KOPT-K1 (cell line): ENCODE results near the gene GOLGB1.
"Not testable (repeated sequence)": the region's sequence is repeated elsewhere in the genome, so short reads cannot be mapped to it uniquely, and the experiment has no call there.

ENCODE experiments used
- H3K27ac ChIP-seq: fragments of 200-600 bp; sonication (generic); 2 replicates; pipeline ENCODE4 v1.5.1; 2016; ENCODE audit warnings: antibody characterized with exemption, mild to moderate bottlenecking, low read depth, low read length; ENCODE audit not compliant: poor library complexity, severe bottlenecking
- H3K36me3 ChIP-seq: fragments of 200-600 bp; sonication (generic); 2 replicates; pipeline ENCODE4 v1.5.1; 2017; ENCODE audit warnings: antibody characterized with exemption, mild to moderate bottlenecking, low read length, moderate library complexity; ENCODE audit not compliant: insufficient read depth
- H3K9me3 ChIP-seq: fragments of 200-600 bp; sonication (generic); 2 replicates; pipeline ENCODE4 v1.5.1; 2017; ENCODE audit warnings: antibody characterized with exemption, low read length, mild to moderate bottlenecking; ENCODE audit not compliant: insufficient read depth, poor library complexity, severe bottlenecking

The GOLGB1 gene

DNA sequence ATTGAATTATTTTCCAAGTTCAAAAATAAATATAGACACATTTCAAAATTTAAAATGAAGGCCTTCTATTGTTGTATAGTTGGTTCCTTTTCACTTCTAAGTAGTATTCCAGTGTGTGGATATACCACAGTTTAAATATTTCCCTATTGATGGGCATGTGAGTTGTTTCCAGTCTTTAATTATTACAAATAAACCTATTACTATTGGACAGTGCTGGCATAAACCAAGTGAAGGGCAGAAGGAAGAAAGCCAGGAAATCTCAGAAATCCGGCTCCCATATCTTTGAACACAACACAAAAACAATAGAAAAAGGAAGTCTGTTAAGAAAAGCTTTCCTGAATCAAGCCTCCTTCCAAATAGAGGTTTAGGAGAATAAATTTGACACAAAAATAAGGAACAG, 26.1 kb downstream of the GOLGB1 start:
- H3K36me3 ChIP-seq, result peaks cover 70% of the 10 kb centered on the region
- H3K9me3 ChIP-seq, result no peaks in the 10 kb centered on the region
- H3K27ac ChIP-seq, result no peak overlapping the region

DNA sequence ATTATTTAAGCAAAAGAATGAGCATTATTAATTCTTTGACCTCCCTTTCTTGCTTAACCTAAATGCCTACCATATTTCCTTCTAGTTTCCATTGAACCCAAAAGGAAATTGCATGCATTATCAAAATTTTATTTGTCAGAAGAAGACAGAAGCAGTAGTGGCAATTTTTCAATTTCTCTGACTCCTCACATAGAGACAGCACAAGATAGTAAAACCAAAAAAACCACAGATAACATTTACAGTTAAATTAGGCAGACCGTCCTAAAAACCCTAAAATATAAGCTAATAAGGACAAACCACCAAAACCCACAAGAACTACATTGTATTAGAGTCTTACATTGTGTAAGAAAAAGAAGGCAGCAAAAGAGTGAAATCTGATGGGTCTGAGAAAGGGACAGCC, 27.1 kb downstream of the GOLGB1 start:
- Histone ChIP-seq H3K36me3 (peaks cover 66% of the 10 kb centered on the region), H3K27ac (no peak overlapping the region), H3K9me3 (no peaks in the 10 kb centered on the region)

DNA sequence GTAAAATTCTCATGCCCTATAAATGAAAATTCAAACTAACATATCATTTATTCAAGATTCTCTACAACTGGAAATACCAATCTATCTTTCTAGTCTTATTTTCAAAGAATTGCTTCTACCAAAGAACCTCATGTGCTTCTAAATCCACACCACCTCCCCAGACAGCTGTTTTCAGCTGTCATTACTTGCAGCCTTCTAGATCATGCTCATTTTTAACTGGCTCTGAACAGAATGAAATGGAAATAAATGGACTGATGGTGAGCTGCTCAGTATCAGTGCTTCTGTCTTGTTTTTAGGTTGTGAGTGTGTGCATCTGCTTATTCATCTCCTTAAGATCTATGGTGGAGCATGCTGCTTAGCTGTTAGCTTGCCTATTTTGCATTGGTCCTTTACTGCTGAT, 29.4 kb downstream of the GOLGB1 start:
- H3K9me3 ChIP-seq, result no peaks in the 10 kb centered on the region
- H3K36me3 ChIP-seq, result peaks cover 74% of the 10 kb centered on the region
- no peak overlapping the region for H3K27ac ChIP-seq

DNA sequence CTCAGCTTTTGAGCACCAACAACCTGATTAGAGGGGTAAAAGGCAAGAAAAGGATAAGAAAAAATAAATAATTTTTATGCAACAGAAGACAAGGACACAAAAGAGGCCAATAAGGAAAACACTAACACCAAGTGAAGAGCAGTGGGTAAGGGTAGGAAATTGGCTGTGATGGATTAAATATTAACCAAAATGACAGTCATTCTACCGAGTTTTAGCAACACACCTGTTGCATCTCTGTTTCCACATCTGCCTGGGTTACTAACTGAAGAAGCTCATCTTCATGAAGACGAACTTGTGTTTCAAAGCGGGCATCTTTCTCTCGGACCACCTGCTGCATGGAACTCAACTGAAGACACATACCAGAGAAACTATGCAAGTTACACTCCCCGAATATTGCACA, 30.1 kb downstream of the GOLGB1 start:
- no peak overlapping the region for H3K27ac ChIP-seq
- H3K9me3 ChIP-seq, result no peaks in the 10 kb centered on the region
- peaks cover 74% of the 10 kb centered on the region for H3K36me3 ChIP-seq

DNA sequence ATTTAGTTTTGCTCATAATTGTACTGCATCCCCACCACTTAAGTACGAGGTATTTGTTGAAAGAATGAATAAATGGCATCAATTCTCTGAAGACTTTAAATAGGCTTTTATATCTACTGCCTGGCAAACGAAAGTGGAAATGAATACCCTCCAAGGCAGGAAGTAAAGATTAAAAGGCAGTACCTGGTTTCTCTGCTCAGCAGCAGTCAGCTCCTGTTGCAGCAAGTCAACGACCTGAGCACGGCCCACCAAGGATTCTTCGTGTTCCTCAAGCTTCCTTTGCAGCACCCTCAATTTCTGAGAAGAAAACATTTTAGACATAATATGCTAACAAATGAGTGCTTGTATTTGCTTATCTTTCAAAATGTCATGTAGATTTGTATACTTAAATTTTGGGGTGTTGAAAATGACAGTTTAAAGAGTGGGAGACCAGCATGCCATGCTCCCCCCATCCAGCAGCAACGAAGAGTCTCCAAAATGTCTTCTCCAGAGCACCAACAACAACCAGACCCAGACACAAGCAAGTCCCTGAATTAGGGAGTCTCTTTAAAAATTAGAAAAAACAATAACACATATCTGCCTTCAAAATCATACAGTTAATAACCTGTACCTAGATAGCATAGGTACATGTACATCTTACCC, 31.2 kb downstream of the GOLGB1 start:
- H3K27ac ChIP-seq, result peak overlapping the region; percentile 44
- peaks cover 74% of the 10 kb centered on the region for H3K36me3 ChIP-seq
- no peaks in the 10 kb centered on the region for H3K9me3 ChIP-seq

DNA sequence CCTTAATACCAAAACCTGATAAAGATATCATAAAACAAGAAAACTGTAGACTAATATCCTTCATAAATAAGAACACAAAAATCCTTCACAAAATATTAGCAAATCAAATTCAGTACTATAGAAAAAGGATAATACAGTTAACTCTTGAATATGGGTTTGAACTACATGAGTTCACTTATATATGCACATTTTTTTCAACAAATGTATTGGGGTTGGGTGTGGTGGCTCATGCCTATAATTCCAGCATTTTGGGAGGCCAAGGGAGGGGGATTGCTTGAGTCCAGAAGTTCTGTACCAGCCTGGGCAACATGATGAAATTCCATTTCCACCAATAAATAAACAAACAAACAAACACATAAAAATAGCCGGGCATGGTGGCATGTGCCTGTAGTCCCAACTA, 39.2 kb downstream of the GOLGB1 start:
- Histone ChIP-seq H3K27ac (no peak overlapping the region), H3K36me3 (peaks cover 51% of the 10 kb centered on the region), H3K9me3 (no peaks in the 10 kb centered on the region)

DNA sequence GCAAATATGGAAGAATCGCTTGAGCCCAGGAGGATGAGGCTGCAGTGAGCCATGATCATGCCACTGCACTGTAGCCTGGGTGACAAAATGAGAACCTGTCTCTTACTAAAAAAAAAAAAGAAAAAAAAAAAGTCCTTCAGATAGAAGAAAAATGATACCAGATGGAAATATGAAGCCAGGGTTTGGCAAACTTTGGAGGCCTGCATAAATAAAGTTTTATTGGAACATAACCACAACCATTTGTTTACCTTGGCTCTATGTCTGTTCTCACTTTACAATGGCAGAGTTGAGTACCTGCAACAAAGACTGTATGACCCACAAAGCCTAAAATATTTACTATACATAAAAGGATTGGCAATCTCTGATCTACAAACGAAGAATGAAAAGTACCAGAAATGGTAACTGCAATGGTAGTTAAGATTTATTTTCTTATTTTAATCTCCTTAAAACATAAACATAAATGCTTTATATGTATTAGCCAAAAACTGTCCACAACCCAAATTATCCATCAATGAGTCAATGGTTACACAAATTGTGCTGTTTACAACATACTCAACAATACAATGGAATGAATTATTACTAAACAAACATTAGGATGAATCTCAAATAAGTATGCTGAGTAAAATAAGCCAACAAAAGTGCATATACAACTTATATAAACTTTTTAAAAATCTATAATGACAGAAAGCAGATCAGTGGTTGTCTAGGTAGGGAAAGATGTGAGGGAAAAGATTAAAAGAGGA, 41.8 kb downstream of the GOLGB1 start:
- peaks cover 28% of the 10 kb centered on the region for H3K36me3 ChIP-seq
- no peak overlapping the region for H3K27ac ChIP-seq

DNA sequence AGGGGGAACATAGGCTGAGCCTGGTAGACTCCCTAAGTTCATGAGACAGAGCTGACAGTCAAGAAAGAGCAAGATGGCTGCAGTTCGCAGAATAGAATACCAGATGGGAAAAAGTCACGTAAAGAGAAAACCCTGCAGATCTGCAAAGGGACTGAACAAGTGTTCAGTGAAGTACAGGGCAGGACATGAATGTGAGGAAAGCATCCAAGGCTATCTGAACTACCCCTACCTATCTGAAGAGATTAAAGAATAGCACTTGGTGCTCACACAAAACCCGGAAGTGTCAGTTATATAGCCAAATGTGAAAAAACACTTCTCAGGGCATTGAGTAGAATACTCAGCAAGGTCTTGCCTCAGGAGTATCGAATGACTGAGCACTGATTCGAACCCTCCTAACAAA, 44.0 kb downstream of the GOLGB1 start:
- no peaks in the 10 kb centered on the region for H3K9me3 ChIP-seq
- H3K36me3 ChIP-seq, result peaks cover 30% of the 10 kb centered on the region
- no peak overlapping the region for H3K27ac ChIP-seq

More for the DNA sequence above, 41.8 kb downstream of the GOLGB1 start:
- H3K9me3 ChIP-seq, result no peaks in the 10 kb centered on the region

DNA sequence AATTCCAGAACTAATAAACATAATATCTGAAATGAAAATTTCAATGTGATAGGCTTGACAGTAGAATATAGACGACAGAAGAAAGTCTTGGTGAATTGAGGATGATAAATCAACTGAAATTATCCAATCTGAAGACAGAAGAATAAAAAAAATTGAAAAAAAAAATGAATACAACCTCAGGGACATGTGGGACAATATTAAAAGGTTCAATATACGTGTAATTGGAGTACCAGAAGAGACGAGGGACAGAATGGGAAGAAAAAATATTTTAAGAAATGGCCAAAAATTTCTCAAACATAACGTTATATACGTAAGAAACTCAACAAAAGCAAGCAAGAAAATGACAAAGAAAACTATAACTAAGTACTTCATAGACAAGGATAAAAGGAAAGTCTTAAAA, 45.6 kb downstream of the GOLGB1 start:
- Histone ChIP-seq H3K36me3 (peaks cover 41% of the 10 kb centered on the region), H3K9me3 (no peaks in the 10 kb centered on the region), H3K27ac (no peak overlapping the region)

DNA sequence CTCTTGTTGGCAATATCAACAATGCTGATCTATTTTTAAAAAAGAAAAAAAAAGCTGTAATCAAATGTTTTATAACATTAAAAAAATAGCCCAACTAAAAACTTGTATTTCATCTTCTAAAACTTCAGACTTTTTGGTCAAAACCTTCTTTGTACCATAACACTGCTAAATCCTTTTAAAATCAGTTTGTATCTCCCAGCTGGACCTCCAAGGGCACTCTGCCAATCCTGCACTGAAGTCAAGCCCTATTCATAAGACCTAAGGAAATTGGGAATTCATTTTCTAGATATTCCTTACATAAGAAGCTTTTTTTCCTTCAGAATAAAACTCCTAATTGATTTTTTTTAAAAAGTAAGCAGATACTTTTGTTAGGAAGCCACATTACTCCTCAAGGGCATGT, 50.6 kb downstream of the GOLGB1 start:
- Histone ChIP-seq H3K36me3 (peaks cover 71% of the 10 kb centered on the region), H3K27ac (no peak overlapping the region), H3K9me3 (no peaks in the 10 kb centered on the region)

DNA sequence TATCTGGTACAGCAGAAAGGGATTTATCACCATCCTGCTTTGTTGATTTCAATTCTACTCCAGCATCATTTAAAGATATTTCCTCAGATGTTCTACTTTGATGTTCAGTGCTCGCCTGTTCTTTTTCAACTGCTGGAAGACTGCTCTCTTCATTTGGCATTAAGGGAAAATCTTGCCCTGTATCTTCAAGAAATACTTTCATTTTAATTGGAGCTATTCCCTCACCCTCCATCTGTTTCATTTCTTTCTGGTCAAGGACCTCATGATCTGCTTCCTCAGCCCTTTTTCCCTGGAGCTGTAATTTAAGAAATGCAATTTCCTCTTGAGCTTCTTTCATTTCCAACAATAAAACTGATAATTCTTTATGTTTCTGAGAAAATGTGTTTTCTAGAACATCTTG, 51.1 kb downstream of the GOLGB1 start:
- Histone ChIP-seq H3K27ac (no peak overlapping the region), H3K9me3 (no peaks in the 10 kb centered on the region), H3K36me3 (peaks cover 75% of the 10 kb centered on the region)

DNA sequence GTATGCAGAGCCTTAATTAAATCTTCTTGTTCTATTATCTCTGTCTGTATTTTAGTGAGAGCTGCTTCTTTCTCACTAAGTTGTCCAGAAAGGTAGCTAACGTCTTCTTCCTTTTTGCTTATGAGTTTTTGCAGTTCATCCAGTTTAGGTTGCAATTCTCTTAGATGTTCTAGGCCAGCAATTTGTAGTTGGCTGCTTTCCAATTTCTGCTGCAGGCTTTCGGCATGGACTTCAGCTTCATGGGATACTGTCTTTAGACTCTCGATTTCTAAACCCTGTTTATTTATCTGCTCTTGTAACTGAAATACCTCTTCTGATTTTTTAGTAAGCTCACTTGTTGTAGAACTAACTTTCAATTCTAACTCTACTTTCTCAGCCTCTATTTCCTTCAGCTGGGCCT, 53.4 kb downstream of the GOLGB1 start:
- Histone ChIP-seq H3K27ac (no peak overlapping the region), H3K36me3 (peaks cover 90% of the 10 kb centered on the region)

DNA sequence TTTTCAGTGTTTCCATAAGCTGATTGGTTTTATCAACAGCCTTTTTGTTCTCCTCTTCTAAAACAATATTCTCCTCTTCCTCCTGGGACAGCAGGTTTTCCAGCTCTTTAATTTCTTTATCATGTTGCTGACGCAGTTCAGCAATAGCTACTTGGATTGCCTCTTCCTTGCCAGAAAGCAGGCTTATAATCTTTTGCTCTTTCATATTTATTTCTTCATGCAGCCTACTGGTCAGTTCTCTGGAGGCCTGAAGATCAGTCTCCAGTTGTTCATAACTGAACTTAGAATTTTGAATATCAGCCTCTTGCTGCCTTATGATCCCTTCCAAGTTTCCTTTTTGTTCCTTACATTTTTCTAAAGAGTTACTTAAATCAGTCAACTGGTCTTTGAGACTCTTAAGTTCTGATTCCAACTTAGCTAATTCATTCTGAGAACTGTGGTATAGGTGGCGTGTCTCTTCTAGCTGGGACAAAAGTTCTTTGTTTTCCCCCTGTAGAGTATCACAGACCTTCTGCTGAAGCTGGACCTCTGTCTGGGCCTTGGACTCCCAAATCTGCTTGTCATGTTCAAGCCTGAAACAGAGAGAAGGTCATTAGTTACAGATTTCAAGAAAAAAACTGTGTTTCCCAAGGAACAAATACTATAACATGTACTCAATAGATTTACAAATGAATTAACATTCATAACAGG, 57.4 kb downstream of the GOLGB1 start:
- peaks cover 73% of the 10 kb centered on the region for H3K36me3 ChIP-seq
- H3K9me3 ChIP-seq, result no peaks in the 10 kb centered on the region
- H3K27ac ChIP-seq, result no peak overlapping the region

More for the DNA sequence above, 53.4 kb downstream of the GOLGB1 start:
- no peaks in the 10 kb centered on the region for H3K9me3 ChIP-seq

DNA sequence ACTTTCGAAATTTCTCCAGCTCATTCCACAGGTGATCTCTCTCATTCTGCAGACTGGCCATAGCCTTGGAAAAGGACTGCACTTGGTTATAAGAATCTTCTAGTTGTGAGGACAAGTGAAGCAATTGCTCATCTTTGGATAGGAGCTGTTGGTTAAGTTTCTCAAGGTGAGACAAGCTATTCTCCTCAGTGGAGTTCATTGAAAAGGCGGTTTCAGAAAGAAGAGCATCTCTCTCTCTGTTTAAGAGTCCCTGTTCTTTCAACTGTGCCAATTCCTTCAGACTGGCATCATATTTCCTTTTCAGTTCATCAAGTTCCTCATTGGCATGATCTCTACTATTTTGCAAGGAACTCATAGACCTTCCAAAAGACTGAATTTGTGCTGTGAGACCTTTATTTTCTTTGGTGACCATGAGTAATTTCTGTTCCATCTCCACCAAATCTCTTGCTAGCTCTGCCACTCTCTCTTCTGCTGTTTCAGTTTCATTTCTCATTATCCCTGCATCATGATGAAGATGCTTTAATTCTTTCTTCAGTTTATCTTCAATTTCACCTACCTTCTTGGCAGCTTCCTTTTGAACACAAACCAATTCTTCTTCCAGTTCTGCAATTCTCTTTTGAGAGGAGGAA, 58.6 kb downstream of the GOLGB1 start:
- Histone ChIP-seq H3K9me3 (no peaks in the 10 kb centered on the region), H3K36me3 (peaks cover 60% of the 10 kb centered on the region), H3K27ac (no peak overlapping the region)

DNA sequence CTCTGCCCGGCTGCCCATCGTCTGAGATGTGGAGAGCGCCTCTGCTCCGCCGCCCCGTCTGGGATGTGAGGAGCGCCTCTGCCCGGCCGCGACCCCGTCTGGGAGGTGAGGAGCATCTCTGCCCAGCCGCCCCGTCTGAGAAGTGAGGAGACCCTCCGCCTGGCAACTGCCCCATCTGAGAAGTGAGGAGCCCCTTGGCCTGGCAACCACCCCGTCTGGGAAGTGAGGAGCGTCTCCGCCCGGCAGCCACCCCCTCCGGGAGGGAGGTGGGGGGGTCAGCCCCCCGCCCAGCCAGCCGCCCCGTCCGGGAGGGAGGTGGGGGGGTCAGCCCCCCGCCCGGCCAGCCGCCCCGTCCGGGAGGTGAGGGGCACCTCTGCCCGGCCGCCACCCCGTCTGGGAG, 60.8 kb downstream of the GOLGB1 start:
- peaks cover 44% of the 10 kb centered on the region for H3K36me3 ChIP-seq
- not testable (repeated sequence) for H3K27ac ChIP-seq
- H3K9me3 ChIP-seq, result peaks cover 13% of the 10 kb centered on the region
